NCI-H2196 (cell line): Measurements from ENCODE around the gene PLD2.
"Not testable (repeated sequence)": the region's sequence is repeated elsewhere in the genome, so short reads cannot be mapped to it uniquely, and the experiment has no call there.

ENCODE experiments used
- DNase-seq: peaks from one replicate; lab custom pipeline; 2025; ENCODE audit not compliant: unreplicated experiment; lab: John Stamatoyannopoulos, UW

Gene PLD2

DNA sequence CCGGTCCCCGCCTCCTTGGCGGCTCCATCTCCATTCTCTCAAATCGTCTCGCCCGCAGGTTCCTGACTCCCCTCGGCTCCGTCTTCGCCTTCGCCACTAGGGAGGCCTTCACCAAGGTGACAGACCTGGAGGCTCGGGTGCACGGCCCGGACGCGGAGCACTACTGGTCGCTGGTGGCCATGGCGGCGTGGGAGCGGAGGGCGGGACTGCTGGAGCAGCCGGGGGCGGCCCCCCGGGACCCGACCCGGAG is 17.3 kb upstream of the PLD2 start:
- DNase-seq: no peak

DNA sequence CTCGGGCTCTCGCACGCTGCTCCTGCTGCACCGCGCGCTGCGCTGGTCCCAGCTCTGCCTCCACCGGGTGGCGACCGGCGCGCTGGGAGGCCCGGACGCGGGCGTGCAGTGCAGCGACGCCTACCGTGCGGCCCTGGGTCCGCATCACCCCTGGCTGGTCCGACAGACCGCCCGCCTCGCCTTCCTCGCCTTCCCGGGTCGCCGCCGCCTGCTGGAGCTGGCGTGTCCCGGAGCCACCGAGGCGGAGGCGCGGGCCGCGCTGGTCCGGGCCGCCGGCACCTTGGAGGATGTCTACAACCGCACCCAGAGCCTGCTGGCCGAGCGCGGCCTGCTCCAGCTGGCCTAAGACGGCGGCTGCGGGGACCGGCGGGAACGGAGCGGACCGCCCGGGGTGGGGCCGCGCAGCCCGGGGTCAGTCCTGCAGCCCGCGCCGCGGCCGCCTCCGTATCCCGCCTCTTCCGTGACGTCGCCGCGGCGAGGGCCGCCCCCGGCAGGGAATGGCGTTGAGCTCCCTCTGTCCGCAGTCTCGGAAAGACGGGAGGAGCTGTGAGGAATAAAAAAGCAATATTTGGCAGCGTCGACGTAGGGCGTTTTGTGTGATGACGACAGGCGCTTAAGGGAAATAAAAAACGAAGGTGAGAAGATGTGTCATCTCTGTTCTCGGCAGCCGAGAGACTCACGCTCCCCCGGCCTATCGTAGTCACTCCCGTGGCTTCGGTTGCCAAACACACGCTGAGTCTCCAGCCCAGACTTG is 16.8 kb upstream of the PLD2 start:
- DNase-seq: peak; percentile 73

DNA sequence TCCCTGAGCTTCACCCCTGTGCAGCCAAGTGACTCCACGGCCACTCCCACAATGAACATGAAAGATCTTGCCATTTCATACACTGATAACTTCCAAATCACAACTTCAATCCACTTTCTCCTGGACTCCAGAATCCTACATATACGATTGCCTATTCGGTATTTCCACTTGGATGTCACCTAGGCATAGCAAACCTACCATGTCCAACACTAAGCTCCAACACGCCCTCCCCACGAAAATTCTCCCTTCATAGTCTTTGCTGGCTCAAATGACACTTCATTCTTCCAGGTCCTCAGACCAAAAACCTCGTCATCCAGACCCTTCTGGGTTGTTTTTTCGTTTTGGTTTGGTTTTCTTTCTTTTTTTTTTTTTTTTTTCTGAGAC is 16.3 kb upstream of the PLD2 start:
- DNase-seq: no peak

DNA sequence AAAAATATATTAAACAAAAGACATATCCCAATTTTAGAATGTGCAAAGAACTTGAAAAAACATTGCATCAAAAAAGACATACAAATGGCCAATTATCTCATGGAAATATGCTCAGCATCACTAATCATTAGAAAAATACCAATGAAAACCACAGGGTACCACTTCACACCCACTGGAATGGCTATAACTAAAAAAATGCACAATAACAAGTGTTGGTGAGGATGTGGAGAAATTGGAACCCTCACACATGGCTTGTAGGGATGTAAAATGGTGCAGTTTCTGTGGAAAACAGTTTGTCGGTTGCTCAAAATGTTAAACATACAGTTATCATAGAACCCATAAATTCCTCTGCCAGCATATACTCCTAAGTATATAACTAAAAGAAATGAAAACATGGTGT is 11.8 kb upstream of the PLD2 start:
- no peak for DNase-seq

DNA sequence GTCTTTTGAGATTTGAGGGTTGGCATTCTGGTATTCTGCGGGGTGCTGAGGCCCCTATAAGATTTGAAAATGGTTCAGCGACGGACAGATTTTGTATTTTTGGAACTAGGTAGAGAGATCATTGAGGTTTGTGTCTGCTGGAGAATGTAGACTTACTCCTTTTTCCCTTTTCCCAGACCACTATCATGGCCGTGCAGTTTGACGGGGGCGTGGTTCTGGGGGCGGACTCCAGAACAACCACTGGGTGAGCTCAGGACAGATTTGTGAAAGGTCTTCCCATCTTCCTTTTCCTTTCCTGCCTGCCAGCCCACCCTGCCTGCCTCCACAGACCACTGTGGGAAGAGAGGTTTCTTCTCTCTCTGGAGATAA is 10.4 kb upstream of the PLD2 start:
- peak; percentile 6 for DNase-seq

DNA sequence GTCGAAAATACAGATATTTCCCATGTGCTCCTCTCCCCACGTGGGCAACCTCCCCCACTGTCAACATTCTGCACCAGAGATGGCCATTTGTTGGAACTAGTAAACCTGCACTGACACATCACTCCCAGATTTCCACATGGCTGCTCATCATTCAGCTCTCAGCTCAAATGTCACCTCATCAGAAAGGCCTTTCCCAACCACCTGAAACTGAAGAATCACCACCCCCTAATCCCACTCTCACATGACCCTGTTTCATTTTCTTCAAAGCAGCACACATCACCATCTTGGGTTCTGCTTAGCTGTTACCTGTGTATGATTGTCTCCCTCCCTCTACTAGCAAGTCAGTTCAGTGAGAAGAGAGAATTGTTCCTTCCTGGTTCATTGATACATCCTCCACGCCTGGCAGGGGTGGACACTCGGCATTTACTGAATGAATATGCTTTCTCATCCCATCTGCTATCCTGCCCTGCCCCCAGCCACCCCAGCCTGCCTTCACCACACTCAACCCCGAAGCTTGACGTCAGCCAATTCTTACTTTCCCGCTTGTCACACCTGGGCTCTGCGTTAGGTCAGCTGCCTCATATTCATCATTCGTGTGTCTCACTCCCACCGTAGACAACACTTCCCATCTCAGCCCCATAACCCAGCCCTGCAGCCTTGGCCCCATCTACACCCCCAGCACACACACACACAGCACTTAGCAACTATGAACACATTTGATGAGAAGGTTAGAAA is 6.3 kb upstream of the PLD2 start:
- peak; percentile 39 for DNase-seq

DNA sequence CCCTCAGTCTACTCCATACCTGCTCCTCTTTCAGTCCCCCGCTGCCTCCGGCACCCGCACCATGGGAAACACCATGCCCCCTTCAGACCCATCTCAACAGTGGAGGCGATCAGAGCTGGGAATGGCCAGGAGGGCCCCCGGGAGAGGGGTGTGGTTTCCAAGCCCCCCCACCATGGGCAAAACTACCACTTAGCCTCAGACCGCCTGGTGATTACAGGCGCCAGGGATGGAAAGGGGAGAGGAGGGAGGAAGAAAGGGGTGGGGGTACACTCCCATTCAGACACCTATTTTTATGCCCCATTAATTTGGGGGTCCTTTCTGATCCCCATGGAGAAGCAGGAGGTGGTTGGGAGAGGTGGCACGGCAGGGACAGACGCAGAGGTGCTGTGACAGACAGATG is 4.7 kb upstream of the PLD2 start, which contains the start of gene C17orf114:
Gene C17orf114, minus strand, starts transcription at position 101 of the 400 bp plus-strand sequence.
- DNase-seq: no peak

DNA sequence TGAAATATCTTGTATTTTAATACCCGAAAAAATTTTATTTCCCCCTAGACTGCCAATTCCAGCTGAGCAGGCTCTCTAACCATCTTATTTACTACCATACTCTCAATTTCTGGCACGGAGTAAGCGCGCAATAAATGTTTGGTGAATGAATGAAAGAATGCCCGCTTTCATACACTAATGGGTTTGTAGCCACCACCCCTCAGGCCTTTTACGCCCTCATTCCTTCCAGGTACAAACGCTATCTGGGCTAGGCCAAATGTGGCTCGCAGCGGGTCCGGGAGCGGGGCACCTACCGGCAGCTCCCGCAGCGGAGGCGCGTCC is 536 bp upstream of the PLD2 start:
- DNase-seq: no peak

DNA sequence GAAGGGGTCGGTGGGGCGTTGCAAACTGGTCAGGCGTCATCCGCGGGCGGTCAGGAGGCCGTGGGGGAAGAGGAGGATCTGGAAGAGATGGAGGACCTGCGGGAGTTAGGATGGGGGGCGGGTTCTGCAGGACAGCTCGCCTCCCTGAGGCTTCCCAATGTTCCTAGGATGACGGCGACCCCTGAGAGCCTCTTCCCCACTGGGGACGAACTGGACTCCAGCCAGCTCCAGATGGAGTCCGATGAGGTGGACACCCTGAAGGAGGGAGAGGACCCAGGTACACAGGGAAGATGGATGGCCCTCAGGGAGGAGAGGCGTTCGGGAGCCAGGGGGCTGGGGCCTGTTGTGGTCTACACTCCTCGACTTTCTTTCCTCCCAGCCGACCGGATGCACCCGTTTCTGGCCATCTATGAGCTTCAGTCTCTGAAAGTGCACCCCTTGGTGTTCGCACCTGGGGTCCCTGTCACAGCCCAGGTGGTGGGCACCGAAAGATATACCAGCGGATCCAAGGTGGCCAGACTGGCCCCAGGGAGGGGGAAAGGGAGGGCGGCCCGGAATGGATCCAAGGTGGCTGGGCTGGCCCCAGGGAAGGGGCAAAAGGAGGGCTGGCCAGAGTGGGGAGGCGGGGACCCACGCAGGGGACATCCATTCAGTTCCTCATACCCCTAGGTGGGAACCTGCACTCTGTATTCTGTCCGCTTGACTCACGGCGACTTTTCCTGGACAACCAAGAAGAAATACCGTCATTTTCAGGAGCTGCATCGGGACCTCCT is 839 bp downstream of the PLD2 start:
- no peak for DNase-seq

DNA sequence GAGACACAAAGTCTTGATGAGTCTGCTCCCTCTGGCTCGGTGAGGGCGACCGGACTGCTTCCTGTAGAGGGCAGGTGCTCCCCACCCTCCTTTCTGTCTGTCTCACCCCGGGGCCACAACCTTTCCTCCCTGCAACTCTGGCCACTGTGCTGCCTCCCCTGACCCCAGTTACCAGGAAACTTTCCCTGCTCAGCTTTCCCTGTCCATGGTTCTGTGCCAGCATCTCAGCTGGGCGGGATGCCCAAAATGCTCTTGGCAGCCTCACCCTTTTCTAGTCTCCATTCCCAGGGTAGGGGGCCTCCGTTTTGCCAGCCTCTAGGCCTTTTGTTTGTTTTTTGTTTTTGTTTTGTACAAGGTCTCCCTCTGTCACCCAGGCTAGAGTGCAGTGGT is 1.4 kb downstream of the PLD2 start:
- peak; percentile 3 for DNase-seq

DNA sequence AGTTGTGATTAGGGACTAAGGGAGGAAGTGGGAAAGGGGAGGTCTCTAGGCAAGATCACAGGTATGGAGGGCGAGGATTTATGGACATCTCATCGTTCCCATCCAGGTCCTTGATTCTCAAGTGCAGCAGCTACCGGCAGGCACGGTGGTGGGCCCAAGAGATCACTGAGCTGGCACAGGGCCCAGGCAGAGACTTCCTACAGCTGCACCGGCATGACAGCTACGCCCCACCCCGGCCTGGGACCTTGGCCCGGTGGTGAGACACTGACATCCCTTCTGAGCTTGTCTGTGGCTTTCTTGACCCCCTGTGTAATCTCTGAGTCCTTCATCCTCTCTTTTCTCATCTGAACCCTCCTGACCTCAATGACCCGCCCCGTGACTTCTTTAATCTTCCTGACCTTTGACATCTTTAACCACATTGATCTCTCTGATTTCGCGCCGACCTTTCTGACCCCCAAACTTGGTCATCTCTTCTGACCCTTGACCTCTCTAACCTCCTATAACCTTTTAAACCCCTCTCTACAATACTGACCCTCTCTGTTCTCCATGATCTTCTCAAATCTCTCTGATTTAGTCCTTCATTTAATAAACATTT is 3.8 kb downstream of the PLD2 start:
- DNase-seq: no peak

DNA sequence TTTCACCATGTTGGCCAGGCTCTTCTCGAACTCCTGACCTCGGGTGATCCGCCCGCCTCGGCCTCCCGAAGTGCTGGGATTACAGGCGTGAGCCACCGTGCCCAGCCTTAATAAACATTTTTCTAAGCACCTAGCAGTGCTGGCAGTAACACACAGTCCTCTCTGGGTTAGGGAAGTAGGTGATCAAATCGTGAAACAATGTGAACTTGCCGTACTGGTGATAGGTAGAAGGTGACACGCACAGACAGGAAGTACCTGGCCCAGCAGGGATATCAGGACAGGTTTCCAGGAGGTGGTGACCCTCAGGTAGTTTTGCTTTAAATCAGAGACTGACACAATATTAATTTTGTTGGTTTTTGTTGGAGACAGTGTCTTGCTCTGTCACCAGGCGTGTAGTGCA is 4.5 kb downstream of the PLD2 start:
- DNase-seq: no peak

DNA sequence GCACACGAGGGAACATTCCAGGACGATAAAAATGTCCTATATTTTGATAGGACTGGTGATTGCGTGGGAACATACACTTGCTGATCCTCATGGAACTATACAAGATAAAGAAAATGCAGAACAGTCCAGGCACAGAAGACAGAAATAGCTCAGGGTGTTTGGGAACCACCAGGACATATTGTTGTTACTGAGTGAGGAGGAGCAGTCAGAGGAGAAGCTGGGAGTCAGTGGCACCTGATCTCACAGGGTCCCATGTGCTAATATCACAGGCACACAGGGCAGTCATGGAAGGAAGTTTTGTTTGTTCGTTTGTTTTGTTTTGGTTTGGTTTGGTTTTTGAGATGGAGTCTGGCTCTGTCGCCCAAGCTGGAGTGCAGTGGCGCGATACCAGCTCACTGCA is 5.7 kb downstream of the PLD2 start:
- no peak for DNase-seq

DNA sequence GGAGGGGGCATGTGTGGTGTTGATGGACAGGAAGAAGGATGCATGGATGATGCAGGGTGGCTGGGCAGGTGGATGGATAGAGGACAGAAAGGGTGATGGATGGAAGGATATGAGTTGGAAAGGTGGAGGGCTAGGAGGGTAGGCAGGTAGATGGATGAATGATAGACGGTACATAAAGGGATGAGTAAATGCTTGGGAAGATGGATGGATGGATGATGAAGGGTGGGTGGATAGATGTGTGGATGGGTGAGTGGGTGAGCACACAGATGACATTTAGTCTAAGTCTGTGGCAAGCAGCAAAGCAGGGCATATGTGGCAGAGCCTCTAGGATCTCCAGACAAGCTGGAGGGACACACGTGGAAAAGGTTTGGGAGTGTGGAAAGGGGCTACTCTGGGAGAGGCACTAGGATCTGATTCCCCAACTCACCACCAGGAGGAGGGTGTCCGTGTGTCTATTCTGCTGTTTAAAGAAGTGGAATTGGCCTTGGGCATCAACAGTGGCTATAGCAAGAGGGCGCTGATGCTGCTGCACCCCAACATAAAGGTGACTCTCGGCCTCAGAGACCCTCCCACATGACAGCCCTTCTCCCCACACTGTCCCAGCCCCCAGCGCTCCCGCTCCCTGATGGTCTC is 8.2 kb downstream of the PLD2 start:
- no peak for DNase-seq

DNA sequence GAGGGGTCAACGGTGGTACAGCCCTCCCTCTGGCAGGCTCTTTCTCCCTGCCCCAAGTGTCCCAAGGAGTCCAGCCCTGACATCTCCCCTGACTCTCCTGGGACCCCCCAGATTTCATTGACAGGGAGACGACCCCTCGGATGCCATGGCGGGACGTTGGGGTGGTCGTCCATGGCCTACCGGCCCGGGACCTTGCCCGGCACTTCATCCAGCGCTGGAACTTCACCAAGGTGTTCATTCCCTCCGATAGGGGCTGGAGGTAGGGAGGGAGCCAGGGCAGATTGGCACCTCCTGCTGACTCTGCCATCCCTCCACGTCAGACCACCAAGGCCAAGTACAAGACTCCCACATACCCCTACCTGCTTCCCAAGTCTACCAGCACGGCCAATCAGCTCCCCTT is 9.9 kb downstream of the PLD2 start:
- DNase-seq: no peak

DNA sequence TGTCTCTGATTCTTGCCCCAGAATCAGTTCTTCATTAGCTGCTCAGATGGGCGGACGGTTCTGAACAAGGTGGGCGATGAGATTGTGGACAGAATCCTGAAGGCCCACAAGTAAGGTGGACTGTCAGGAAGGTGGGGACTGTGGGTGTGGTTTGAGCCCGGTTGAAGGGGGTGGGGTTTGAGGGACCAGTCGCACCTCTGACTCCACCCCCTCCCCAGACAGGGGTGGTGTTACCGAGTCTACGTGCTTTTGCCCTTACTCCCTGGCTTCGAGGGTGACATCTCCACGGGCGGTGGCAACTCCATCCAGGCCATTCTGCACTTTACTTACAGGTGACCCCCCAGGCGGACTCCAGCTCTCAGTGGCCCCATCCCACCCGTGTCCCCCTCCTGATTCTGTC is 11.3 kb downstream of the PLD2 start:
- no peak for DNase-seq

DNA sequence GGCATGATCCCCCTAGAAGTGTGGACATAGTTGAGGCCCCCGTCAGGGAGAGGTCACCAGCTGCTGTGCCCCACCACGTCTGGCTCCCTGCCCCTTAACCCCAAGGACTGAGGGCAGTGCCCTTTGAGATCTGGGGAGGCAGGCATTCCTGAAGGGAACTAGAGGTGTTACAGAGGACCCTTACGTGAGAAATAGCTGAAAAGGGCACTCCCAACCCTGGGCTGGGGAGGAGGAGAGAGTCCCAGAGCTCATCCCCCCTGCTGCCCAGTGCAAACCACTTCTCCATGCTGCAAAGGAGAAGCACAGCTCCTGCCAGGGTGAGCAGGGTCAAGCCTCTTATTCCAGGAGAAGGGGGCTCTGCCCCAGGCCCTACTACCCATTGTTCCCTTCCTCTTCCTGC is 15.9 kb downstream of the PLD2 start:
- no peak for DNase-seq

DNA sequence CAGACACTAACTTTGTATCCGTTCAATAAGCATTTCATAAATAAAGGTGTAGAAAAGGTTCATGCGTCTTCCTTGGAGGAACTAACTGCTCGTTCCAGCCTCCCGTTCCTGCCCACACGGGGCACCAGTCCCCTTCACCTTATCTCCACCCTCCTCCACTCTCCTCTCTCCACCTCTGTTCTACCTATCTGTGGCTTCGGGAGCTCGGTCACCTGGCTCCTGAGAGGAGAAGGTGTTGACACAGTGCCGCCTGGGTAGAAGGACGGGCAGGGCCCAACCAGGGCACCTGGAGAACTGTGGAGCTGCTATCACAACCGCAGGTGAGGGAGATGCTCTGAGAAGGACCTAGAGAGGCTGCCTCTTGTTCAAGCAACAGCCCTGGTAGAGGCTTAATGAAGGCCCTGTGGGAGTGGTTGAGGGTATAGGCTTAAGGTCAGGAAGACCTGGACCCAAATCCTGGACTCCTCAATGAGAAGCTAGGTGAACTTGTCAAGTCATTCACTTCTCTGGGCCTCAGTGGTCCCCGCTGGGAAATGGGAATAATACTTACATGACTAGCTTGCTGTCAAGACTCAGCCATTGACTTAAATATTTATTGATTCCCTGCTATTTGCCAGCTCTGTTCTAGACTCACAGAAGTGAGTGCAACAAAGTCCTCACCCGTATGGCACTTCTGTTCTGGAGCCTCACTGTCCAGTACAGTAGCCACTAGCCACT is 16.6 kb downstream of the PLD2 start:
- DNase-seq: no peak

DNA sequence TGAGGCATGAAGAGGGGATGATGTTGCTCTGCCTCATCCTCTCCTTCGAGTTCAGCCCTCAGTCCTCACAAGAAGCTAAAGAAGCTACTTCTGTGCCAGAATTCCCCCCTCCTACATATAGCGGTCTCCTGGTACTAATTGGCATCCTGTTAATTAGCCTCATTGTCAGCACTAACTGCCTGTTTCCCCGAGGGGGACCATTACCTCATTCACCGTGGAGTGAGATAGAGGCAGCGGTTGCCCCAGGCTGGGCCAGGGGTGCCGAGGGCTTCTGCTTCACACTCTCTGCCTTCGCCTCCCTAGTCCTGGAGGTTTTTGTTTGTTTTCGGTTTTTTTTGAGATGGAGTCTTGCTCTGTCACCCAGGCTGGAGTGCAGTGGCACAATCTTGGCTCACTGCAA is 20.4 kb downstream of the PLD2 start:
- DNase-seq: no peak

DNA sequence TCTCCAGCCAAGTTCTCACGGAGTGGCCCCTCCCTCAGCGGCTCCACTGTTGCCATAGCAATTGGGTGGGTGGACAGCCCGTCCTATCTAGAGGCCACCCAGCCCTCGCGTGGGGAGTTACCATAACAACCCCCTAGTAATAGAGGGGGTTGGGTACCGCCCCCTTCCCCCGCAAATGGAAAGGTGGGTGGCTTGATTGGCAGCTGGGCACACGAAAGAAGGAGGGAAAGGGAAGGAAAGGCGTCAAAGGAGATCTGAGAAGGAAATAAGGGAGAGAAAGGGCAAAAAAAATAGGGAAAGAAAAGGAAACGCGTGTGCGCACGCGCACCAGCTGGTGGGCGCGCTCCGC is 25.9 kb downstream of the PLD2 start:
- DNase-seq: not testable (repeated sequence)
